ENCODE data around the gene SIRPB1.

DNA sequence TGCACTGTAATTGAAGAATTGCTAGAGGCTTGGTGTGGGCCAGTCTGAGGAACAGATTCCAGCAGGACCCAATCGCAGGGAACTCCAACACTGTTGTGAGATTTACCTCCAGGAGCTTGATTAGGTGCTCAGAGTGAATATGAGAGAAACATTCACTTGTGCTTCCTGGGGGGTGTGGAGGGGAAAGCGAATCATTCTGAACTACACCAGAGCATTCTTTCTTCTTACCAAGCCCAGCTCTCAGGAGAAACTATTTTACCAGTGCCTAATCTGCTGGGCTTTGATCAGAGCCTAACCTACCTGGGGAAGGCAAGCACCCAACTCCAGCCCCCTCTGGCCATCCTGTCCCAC, 7.4 kb upstream of the SIRPB1 start:
- TF ChIP-seq, protein P1, sequence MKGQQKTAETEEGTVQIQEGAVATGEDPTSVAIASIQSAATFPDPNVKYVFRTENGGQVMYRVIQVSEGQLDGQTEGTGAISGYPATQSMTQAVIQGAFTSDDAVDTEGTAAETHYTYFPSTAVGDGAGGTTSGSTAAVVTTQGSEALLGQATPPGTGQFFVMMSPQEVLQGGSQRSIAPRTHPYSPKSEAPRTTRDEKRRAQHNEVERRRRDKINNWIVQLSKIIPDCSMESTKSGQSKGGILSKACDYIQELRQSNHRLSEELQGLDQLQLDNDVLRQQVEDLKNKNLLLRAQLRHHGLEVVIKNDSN (CRISPR knock-in tag; IDR thresholded peaks at IDR 0.05): no peak
- TF ChIP-seq JAZF1 (CRISPR knock-in tag; IDR thresholded peaks at IDR 0.05) (no peak), CTCF (IDR thresholded peaks at IDR 0.05) (no peak), ELF4 (CRISPR knock-in tag; IDR thresholded peaks at IDR 0.05; ENCODE audit: low read depth) (no peak), ZNF416 (CRISPR knock-in tag; IDR thresholded peaks at IDR 0.05) (no peak), TP53 (CRISPR knock-in tag; IDR thresholded peaks at IDR 0.05) (no peak), GABPB1 (CRISPR knock-in tag; IDR thresholded peaks at IDR 0.05) (no peak), CREB1 (CRISPR knock-in tag; IDR thresholded peaks at IDR 0.05) (no peak), JUN (CRISPR knock-in tag; IDR thresholded peaks at IDR 0.05) (no peak)
- TF ChIP-seq, protein P2, sequence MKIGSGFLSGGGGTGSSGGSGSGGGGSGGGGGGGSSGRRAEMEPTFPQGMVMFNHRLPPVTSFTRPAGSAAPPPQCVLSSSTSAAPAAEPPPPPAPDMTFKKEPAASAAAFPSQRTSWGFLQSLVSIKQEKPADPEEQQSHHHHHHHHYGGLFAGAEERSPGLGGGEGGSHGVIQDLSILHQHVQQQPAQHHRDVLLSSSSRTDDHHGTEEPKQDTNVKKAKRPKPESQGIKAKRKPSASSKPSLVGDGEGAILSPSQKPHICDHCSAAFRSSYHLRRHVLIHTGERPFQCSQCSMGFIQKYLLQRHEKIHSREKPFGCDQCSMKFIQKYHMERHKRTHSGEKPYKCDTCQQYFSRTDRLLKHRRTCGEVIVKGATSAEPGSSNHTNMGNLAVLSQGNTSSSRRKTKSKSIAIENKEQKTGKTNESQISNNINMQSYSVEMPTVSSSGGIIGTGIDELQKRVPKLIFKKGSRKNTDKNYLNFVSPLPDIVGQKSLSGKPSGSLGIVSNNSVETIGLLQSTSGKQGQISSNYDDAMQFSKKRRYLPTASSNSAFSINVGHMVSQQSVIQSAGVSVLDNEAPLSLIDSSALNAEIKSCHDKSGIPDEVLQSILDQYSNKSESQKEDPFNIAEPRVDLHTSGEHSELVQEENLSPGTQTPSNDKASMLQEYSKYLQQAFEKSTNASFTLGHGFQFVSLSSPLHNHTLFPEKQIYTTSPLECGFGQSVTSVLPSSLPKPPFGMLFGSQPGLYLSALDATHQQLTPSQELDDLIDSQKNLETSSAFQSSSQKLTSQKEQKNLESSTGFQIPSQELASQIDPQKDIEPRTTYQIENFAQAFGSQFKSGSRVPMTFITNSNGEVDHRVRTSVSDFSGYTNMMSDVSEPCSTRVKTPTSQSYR (CRISPR knock-in tag; IDR thresholded peaks at IDR 0.05): no peak

All from WTC11 (cell line).